ENCODE results near the gene FBLN5.
A peak's percentile ranks its signal among the peaks of the same experiment; 100 is the strongest.

The FBLN5 gene

DNA sequence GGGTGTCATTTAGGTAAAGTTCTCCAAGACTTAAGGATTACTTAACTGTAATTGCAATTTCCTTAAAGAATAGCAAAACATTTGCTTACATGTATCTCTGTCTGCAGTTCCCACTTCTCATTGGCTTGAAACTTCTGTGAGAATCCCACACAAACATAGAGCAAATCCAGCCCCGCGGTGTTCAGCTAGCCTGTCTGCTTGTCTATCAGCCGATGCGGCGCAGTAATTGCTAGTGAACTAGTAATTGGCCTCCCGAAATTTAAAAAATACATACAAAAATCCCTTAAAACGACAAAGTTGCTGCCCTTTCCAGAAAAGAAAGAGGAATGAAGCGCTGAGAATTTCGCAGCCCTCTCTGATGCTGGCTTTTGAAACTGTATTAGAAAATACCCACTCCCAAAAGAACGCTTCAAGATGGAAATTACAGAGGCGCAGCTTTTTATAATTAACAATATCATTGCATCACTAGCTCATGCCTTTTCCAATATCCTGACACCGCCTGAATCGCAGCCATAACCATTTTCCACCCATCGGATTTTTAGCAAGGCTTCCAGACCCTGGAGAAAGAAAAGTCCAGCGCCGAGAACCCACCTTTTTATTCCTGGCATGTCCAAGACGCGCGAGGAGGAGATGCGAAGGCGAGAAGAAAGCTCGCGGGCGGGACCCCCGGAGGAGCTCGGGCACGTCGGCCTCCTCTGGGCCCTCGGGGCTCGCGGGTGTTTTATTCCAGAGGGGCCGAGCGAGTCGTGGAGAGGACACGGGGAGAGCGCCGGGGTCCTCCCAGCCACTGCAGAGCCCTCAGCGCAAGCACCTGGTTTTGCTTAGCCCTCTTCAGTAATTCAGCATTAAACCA lies 646 bp downstream of the FBLN5 start:
- DNase-seq (ENCODE audit: low spot score), result no peak

DNA sequence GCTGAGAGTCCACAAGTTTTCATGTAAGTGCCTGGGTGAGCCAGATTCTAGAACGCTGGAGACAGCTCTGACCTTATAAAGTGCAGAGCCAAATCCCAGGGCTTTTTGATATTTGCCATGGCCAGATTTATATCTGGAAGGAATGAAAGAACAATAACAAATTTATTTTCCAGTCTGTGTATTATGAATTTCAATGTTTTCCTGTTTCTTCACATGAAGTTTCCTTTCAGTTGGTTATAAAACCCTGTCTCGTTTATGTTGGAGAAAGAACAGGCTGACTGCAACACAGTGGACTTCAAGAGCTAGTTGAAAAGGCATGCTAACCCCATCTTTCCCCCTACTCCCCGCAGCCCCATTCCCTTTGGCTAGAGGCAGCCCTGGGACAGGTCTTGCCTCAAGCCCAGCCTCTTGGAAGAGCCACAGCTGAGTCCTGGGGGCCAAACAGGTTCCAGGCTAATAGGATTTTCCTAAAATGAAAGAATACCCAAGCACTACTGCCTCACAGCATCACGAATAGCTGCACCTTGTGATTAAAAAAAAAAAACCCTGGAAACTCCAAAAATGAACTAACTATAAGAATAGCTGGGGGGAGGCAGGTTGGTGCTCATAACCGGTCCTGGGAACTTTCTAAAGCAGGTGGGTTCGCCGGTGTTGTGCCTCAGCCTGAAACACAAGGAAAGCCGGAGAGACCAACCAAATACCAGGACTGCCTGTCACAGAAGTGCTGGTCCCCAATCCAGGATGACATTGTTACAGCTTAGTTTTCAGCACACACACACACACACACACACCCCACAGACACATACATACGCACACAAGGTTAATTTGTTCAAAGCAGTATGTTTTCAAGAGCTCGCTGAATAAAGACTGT lies 1.5 kb downstream of the FBLN5 start:
- DNase-seq (ENCODE audit: low spot score), result no peak

DNA sequence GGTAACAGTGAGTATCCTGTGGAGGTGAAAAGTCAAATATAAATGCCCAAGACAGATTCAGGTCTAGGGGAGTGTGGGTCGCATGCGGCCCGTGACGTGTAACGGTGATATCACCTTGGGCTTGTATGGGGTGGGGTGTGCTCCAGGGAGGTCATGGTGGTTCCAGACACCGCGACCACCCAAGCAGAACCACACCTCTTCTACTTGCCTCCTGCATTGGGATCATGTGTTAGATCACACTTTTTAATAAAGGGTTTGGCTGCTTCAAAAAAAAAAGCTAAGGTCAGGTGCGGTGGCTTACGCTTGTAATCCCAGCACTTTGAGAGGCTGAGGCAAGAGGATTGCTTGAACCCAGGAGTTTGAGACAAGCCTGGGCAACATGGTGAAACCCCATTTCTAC lies 4.5 kb downstream of the FBLN5 start:
- no peak for DNase-seq (ENCODE audit: low spot score)

DNA sequence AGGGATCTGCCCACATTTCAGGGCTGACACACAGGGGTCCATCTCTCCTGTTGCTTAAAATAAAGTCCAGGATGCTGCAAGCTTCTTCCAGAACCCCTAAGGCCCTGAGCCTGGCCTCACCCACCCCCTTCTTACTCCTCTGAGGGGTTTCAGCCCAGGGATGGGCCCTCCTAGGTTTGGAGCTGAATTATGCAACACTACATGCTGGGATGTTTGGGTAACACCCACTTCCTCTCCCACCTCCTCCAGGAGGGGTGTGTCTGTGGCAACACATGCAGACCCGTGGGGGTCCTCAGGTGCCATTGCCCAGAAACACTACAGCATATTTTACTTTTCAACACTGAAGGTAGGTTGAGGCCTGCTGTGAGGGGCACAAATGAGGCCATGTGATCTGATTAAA lies 5.4 kb downstream of the FBLN5 start:
- no peak for DNase-seq (ENCODE audit: low spot score)

DNA sequence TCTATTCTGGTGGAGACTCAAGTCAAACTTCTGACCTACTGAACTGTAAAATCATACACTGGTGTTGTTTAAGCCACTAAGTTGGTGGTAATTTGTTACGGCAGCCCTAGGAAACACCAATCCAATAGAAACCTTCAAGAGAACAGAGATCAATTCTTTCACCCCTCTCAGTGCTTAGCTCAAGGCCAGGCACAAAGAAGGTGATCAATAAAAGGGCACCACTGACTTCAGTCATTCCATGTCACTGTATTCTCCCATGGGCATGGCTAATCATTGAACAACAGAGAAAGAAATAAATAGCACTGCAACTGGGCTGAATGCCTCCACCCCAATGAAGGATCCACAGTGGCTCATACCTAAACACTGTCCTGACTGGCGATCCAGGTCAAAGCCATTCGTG lies 7.3 kb downstream of the FBLN5 start:
- no peak for DNase-seq (ENCODE audit: low spot score)

DNA sequence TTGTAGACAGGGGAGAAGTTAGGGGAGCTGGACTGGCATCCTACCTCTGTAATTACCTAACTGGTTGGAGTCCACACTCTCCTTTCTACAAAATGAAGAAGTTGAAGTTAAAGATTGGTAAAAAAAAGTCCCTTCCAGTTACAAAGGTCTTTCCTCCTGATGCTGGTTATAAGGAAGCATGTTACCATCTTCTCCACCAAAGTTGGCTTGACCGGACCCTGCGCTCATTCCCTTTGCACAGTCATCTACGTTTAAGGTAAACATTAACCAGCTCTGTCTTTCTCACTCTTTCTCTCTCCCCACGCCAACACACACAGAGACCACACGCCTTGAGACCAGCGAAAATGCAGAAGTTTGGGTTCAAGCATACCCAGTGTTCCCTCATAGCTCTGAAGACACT lies 11.9 kb downstream of the FBLN5 start:
- DNase-seq (ENCODE audit: low spot score), result no peak

DNA sequence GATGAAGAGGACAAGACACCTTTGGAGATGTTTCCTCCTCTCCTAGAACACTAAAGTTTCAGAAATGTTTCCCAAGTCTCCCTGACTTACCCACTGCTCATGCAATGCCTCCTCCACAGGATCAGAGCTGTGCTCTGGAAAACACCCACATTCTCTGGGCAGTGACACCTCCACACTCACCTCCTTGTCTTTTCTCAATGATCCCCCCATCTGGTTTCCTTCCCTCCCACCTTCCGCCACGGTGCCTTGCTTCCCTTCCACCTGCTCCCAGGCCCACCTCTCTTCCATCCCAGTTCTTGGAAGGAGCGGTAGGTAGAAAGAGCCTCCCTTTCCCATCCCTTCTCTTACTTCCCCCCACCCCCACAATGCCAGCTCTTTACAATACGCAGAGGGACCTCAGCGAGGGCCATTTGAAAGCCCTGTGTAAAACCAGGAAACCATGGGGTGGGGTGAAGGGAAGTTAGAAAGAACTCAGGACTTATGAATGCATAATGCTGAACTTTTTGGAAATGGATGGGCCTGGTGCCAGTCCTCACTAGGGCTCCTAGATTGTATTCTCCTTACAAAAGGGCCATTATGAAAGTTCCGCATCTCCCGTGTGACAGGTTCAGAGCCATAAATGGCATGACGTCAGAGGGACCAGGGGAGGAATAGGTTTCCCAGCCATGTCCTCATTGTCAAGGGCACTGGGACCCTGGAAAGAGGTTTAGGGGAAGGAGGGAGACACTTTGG lies 12.8 kb downstream of the FBLN5 start:
- DNase-seq (ENCODE audit: low spot score), result no peak

DNA sequence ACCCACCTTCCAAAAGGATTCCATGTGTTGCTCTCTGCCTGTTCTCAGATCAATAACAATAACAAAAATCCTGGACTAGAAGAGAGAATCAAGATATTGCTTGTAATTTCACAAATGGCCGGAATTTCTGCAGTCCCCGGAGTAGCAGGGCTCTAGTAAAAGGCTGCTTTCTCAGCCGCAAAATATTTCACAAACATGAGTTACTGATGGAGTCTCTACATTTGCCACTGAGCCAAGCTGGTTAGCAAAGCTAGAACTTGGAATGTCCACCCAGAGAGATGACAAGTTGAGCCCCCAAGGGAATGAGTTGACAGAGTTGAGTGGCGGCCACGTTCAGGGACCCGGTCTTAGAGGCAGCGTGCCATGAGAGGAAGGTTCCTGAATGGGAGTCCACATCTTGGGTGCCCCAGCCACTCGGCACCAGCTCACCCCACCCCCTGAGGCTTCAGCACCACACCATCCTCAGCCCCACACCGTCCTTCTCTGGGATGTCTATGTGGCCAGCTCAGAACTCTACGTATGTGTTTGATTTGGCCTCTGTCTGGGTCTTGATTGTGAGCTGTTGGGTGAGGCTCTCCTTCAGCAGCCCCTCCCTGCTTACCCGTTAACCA lies 15.9 kb downstream of the FBLN5 start:
- no peak for DNase-seq (ENCODE audit: low spot score)

DNA sequence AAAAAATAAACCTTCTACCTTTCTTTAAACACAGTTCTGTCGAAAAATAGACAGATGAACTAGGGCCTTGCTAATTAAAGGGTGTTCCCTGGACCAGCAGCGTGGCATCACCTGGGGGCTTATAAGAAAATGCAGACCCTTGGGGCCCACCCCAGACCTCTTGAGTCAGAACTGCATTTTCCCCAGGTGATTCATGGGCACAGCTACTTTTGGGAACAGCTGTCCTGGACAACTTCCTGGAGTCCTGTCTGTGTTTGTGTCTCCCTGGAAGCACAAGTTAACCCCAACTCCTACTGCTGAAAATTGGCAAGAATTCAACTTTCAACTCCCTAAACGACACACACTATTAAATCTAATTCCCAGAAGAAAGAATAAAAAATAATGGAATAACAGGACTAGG lies 17.8 kb downstream of the FBLN5 start:
- DNase-seq (ENCODE audit: low spot score), result no peak

DNA sequence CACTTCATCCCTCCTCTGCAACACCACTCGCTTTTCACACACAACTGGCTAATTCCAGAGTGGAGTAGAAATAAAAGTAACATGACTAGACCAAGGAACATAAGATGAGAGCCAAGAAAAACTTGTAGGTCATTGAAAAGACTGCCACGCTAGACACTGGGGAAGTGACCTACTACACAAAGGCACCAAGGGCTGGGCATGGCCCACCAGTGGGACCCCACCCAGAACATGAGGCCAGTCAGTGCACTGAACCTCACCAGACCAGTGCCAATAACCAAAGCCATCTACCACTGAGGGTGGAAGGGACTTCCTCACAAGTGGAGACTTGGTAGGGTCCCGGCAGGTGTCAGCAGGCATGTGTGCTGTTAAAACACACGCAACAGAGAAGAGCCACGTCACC lies 19.7 kb downstream of the FBLN5 start:
- DNase-seq (ENCODE audit: low spot score), result no peak

DNA sequence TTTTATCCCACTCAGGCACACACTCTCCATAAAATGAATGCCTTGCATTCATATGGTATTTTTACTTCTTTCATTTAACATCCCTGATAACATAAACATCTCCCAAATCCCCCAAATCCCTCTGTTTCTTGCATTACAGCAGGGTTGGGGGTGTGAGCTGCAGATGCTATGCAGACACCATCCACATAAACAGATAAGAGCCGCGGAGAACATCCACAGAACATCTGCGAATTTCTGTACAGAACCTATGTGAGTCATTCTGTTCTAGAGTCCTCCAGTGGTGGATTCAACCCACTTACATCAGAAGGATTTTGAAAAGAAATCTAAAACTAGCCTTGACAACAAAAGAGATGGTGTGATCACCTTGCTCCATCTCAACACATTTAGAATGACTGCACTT lies 20.3 kb downstream of the FBLN5 start:
- DNase-seq (ENCODE audit: low spot score), result no peak

DNA sequence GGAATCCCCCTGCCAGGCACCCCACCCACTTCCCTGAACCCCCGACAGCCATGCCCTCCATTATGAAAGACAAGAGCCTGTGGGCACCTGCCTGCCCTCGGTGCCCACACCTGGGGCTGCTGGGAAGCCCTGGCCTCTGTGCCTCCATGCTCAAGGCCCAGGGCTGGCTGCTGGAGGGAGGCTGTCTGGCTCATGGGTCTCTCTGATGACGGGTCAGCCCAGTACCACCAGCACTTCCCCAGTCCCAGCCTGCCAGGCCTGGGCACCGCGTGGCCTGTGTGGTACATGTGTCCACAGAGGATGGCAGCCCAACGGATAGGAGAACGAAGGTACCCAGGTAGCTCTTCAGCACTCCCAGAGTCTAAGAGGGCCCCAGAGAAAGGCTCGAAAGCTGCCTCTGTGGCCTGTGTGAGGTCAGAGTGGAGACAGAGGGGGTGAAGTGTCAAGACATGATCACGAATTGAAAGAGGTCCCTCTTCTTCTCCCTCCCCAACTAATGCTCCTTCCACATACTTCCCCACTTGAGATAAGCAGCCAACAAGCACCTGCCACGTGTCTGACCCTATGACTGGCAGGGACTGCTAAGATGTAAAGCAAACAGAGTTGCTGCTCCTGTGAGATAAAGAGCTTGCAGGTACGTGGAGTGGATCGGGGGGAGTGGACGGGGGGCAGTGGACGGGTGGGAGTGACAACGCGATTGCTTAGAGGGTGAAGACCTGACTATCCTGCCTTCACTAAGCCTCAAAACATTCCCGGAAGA lies 21.2 kb downstream of the FBLN5 start:
- no peak for DNase-seq (ENCODE audit: low spot score)

DNA sequence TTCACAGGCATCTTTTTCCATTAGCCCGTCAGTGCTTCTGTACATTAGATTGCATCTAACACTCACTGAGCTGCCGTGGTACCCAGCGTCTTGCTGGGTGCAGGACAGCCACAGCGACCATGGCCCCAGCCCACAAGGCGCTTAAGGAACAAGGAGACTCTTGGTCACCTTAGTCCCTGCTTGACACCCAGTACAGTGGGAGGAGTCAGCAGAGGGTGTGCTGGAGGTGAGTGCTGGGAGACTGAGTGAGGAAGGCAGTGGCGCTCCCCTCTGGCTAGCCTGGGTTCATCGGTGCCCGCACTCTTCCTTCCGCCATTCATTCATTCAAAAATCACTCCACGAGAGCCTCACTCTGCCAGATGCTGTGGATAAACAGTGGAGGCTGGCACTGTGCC lies 21.8 kb downstream of the FBLN5 start:
- DNase-seq (ENCODE audit: low spot score), result no peak

DNA sequence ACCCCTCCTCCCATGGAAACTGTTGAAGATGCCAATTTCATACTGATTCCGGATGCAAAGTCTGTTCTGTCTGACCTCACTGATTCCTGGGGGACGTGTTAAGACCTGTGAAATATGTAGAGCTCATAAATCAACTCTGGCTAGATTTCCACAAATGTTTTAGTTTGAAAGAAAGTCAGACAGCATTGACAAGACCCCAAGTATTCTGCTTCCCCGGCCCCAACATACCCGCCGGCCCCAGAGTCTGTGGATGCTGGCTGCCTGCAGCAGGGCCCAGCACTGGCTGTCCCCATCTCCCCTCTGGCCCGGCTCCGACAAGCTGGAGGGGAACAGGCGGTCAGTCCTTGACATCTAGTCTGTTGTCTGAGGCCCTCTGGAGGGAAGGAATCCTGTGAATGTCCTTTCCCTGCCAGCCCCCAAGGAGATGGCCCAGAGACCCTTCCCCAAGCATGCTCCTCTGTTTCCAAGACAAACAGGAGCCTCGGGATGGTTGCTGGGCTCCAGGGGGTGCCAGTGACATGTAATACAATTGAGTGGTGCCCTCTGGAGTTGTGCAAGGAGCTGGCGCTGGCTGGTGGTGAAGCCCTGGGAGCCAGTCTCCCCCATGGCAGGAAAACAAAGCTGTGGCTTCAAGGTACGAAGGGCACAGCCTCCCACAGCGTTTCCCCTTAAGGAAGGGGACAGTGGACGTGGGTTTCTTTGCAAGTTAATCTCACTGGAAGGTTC lies 22.3 kb downstream of the FBLN5 start:
- no peak for DNase-seq (ENCODE audit: low spot score)

DNA sequence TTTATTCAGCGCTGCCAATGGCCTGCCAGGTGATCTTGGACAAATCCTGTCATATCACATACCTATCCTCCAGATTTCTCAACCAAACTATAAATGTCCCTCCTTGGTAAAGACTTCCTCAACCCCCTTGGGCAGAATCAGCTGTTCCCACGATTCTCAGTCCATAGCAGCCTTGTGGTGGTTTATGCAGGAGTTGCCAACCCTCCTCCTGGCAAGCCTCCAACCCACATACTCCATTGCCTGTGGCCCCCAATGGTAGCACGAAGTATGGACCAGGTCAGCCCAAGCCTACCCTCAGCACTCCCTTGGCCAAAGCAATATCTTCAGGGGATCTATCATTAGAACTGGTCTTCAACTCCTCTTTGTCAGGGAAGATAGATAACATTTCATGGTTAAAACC lies 27.0 kb downstream of the FBLN5 start:
- no peak for DNase-seq (ENCODE audit: low spot score)

DNA sequence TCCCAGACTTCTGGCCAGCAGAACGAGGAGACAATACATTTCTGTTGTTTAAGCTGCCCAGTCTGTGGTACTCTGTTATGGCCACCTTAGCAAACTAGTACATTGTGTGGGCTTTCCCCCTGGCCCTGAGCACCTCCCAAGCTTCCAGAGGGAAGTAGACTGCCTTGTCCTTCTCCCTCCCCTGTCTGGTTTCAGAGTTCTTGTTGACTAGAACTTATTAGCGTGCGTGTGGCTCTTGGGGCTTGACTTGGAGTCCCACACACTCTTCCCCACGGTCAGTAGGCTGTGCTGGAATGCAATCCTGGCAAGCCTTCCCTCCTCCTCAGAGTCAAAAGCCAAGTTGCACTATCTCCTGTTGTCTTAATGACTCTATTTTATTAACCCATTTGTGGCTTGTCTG lies 27.7 kb downstream of the FBLN5 start:
- DNase-seq (ENCODE audit: low spot score), result no peak

DNA sequence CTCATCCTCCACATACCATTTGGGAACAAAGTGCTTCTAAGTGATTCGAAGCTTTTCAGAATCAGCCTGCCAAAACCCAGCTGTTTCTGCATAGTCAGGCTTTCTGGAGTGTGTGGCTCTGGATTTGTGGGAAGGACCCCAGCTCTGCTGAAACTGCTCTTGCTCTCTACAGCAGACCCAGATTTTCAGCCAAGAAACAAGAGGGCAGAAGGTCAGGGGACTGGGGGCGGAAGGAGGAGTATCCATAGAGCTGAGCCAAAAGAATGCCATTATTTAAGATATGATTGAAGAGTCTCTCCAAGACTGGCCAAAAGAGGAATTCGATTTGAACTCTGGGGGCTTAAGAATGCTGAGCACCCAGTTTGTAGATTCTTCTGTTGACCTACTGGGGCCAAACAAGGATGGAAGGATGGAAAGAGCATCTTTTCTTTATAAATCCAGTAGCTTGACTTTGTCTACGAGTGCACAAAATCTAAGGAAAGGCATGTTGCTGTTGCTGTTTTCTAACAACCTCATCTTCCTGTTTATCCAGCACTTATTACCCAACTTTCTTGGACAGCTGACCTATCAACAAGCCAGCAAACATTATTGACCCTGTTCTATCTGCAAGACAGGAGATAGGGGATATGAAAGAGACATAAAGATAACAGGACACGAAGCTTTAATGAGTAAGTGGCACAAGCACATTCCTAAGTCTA lies 29.2 kb downstream of the FBLN5 start:
- no peak for DNase-seq (ENCODE audit: low spot score)

DNA sequence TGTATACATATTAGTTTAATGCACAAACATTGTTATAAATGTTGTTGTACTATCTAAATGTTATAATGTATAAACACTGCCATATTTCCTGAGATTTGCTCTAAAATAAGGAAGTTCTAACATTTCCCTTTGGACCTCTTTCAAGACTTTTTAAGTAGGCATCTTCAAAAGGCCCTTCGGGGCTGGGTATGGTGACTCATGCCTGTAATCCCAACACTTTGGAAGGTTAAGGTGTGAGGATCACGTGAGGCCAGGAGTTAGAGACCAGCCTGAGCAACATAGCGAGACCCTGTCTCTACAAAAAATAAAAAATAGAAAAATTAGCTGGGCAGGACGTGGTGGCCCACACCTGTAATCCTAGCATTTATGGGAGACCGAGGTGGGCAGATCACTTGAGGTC lies 35.5 kb downstream of the FBLN5 start:
- no peak for DNase-seq (ENCODE audit: low spot score)

DNA sequence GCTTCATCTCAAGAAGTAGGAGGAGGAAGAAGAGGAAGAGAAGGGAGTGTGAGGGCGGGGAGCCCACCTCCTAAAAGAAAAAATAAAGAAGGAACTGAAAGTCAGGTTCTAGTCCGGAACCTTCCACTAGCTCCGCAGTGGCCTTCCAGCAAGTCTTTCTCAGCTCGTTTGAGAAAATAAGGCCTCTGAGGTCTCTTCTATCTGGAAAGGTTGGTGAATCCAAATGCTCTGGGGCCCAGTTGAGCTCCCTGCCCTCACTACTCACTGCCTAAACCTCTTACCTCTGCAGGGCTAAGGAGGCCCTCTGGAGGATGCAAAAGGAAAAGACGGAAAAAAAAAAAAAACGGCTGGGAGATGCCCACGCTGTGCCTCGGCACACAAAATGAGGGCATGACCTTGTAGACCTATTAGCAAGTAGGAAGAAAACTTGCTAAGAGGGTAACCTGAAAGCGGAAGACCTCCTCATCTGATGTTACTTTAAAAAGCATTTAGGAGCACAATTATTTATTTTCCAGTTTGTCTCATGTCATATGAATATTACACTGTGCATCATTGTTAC lies 35.9 kb downstream of the FBLN5 start:
- peak; percentile 62 for DNase-seq (ENCODE audit: low spot score)

DNA sequence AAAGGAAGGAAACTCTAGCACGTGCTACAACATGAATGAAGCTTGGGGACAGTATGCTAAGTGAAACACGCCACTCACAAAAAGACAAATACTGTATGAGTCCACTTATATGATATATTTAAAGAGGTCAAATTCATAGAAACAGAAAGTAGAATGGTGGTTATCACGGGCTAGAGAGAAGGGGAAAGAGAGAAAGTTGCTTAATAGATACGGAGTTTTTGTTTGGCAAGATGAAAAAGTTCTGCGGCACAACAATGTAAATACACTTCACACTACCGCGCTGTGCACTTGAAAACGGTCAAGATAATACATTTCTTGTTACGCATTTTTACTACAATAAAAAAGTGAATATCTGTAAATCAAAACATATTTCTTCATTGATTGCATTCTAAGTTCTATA lies 37.3 kb downstream of the FBLN5 start:
- no peak for DNase-seq (ENCODE audit: low spot score)
